ENCODE results near the gene RALGPS2.

- TF ChIP-seq CTCF (IDR thresholded peaks at IDR 0.05; ENCODE audit: low read depth, low read length) = no peak
- no peak for TF ChIP-seq EZH2phosphoT487 (IDR thresholded peaks at IDR 0.05; ENCODE audit: low read depth)
Measured at GRCh38 chr1:178899402-178899801, 174.4 kb downstream of the RALGPS2 start.

Measured in OCI-LY3 (cell line).